ENCODE results near the gene NOL9. TPM values are rescaled to one million over a fixed set of nuclear protein-coding genes. Genes with fewer than 3 reads are reported as not detected.
A peak's percentile ranks its signal among the peaks of the same experiment; 100 is the strongest.

The NOL9 gene
- total and polyA plus RNA-seq, 9 of the 15 experiments (the other 6 are each of a cell fraction or from before 2014, with no cell fraction given): 5.6 to 76.5 (median 47.3) TPM

- TF ChIP-seq EZH2 (IDR thresholded peaks at IDR 0.05; ENCODE audit: borderline replicate concordance, low read depth, low read length) (no peak), KDM4B (IDR thresholded peaks at IDR 0.05; ENCODE audit: borderline replicate concordance in 2 of 2, low read depth in 1 of 2) (0 out of 4 replicates have a peak, but pooled peaks of 1 of the 2 experiments have one; percentile 58), MAX (CRISPR knock-in tag; IDR thresholded peaks at IDR 0.05) (peak; percentile 62; the same call in 1 of the 2 replicates), ARNT (IDR thresholded peaks at IDR 0.05) (no peak), ZNF449 (CRISPR knock-in tag; IDR thresholded peaks at IDR 0.05) (no peak), ZNF354B (CRISPR knock-in tag; IDR thresholded peaks at IDR 0.05) (no peak), RBM39 (optimal IDR thresholded peaks at IDR 0.05; ENCODE audit: low read depth, low read length) (no peak), ZNF146 (CRISPR knock-in tag; IDR thresholded peaks at IDR 0.05; ENCODE audit: unreplicated experiment) (no peak), ATF7 (IDR thresholded peaks at IDR 0.05) (peak; percentile 81), RUNX1 (IDR thresholded peaks at IDR 0.05; ENCODE audit: low read depth) (no peak), ZNF717 (CRISPR knock-in tag; IDR thresholded peaks at IDR 0.05) (no peak), ZBTB9 (CRISPR knock-in tag; IDR thresholded peaks at IDR 0.05) (no peak), HSF4 (CRISPR knock-in tag; IDR thresholded peaks at IDR 0.05; ENCODE audit: borderline replicate concordance) (no peak), CBFB (CRISPR knock-in tag; IDR thresholded peaks at IDR 0.05) (0 out of 2 replicates have a peak, but pooled peaks have one; percentile 4), ZBTB40 (IDR thresholded peaks at IDR 0.05) (peak; percentile 90), ZBTB40 (CRISPR knock-in tag; IDR thresholded peaks at IDR 0.05) (0 out of 2 replicates have a peak, but pooled peaks have one; percentile 28)
Measured at GRCh38 chr1:6579374-6580118, 25.2 kb upstream of the NOL9 start, which contains the start of gene ZBTB48 (continued).
